ENCODE data around the gene CHID1. TPM values are rescaled to one million over a fixed set of nuclear protein-coding genes. Genes with fewer than 3 reads are reported as not detected.

The CHID1 gene
- total RNA-seq, 1 donor from 2014 or later, result 108 TPM

- DNase-seq (ENCODE audit: low read depth), result no peak
- no peak for TF ChIP-seq CTCF (conservative IDR thresholded peaks at IDR 0.05; ENCODE audit: low read depth, low read length)
These were observed 42.2 kb downstream of the CHID1 start for GRCh38 chr11:868394-868793.

GRCh38 chr11:867856-868358, 42.7 kb downstream of the CHID1 start:
- DNase-seq (ENCODE audit: low read depth), result no peak
- no peak overlapping the region for H3K4me3 ChIP-seq (ENCODE audit: low read depth, low read length)
- TF ChIP-seq CTCF (conservative IDR thresholded peaks at IDR 0.05; ENCODE audit: low read depth, low read length), result no peak

More at GRCh38 chr11:868394-868793, 42.2 kb downstream of the CHID1 start:
- no peak overlapping the region for H3K4me3 ChIP-seq (ENCODE audit: low read depth, low read length)

GRCh38 chr11:866481-866880, 44.1 kb downstream of the CHID1 start:
- no peak for DNase-seq (ENCODE audit: low read depth)
- TF ChIP-seq CTCF (conservative IDR thresholded peaks at IDR 0.05; ENCODE audit: low read depth, low read length), result no peak
- no peak overlapping the region for H3K4me3 ChIP-seq (ENCODE audit: low read depth, low read length)

- TF ChIP-seq CTCF (conservative IDR thresholded peaks at IDR 0.05; ENCODE audit: low read depth, low read length), result no peak
- H3K4me3 ChIP-seq (ENCODE audit: low read depth, low read length), result no peak overlapping the region
- no peak for DNase-seq (ENCODE audit: low read depth)
These were observed 44.9 kb downstream of the CHID1 start for GRCh38 chr11:865462-866430.

GRCh38 chr11:864898-865297, 45.7 kb downstream of the CHID1 start:
- TF ChIP-seq CTCF (conservative IDR thresholded peaks at IDR 0.05; ENCODE audit: low read depth, low read length), result no peak

GRCh38 chr11:863910-864827, 46.4 kb downstream of the CHID1 start:
- TF ChIP-seq CTCF (conservative IDR thresholded peaks at IDR 0.05; ENCODE audit: low read depth, low read length), result no peak
- no peak for DNase-seq (ENCODE audit: low read depth)
- no peak overlapping the region for H3K4me3 ChIP-seq (ENCODE audit: low read depth, low read length)

More at GRCh38 chr11:864898-865297, 45.7 kb downstream of the CHID1 start:
- no peak for DNase-seq (ENCODE audit: low read depth)
- no peak overlapping the region for H3K4me3 ChIP-seq (ENCODE audit: low read depth, low read length)

Measured in epithelial cell of proximal tubule (primary cell).